Iris pigment epithelial cell (primary cell): ENCODE results near the gene IFI16.

ENCODE experiments used
- DNase-seq: peaks from one replicate; pipeline ENCODE4 v3.0.0-alpha.2; 2011; ENCODE audit warnings: low read depth

The IFI16 gene

DNA sequence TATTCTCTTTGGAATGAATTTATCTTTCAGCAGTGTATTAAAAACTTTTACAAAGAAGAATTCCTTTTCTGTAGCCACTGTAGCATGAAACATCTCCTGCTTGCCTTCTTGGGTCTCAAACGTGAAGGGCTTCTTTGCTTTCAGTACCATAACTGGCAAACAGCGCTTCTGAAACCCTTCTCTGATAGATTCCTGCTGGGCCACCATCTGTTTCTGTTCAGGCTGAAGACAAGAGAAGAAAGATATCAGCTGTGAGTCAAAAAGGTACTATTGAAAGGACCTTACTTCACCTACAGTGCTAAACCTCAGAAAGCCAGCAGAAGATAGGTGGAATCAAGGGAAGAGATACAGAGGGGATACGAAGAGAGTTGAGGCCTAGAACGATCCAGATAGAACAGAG lies 56.4 kb downstream of the IFI16 start:
- no peak for DNase-seq

DNA sequence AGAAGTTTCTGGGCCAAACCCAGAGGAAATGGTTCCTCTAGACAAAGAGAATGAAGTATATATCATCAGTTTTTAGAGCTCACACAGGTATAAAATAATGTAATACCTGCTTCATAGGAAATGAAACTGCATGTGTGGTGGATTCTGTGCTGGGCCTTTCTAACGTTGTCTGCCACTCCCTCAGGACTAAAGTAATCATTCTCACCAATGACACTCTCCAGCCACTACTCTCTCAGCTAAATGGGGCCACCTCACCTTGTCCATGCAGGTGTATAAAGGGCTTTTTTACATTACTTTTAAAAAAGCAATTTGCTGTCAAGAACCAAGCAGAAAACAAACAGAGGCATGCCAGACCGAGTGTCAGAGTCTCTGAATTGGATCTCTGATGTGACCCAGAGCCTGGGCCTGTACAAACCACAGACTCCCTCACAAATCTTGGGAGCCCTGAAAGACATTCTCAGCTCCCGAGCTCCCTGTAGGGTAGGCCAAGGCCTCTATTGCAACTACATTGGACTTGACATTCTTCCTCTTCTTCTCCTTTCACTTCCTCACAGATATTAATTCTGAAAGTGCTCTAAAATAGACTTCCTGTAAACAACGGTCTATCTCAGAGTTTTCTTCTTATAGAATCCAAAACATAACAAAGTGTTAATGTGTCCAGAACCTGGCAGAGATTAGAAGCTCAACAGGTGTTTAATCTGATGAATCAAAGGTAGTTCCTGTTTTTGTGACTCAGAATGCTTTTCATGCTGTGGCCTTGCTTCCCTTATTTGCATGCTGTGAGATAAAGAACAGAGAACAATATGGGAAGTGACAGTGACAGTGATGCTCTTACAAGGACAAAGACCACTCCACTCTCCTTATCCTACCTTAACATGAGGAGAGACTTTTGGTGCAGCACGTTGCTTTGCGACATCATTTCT lies 58.3 kb downstream of the IFI16 start:
- DNase-seq: no peak

DNA sequence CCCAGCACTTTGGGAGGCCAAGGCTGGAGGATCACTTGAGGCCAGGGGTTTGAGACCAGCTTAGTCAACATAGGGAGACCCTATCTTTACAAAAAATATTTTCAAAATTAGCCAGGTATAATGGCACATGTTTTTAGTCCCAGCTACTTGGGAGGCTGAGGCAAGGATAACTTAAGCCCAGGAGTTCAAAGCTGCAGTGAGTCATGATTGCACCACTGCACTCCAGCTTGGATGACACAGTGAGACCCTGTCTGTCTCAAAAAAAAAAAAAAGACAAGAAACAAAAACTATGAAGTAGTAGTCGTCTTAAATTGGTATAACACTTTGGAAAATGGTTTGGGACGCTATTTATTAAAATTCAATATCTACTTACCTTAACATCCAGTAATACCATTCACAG lies 59.2 kb downstream of the IFI16 start:
- peak; percentile 86 for DNase-seq

DNA sequence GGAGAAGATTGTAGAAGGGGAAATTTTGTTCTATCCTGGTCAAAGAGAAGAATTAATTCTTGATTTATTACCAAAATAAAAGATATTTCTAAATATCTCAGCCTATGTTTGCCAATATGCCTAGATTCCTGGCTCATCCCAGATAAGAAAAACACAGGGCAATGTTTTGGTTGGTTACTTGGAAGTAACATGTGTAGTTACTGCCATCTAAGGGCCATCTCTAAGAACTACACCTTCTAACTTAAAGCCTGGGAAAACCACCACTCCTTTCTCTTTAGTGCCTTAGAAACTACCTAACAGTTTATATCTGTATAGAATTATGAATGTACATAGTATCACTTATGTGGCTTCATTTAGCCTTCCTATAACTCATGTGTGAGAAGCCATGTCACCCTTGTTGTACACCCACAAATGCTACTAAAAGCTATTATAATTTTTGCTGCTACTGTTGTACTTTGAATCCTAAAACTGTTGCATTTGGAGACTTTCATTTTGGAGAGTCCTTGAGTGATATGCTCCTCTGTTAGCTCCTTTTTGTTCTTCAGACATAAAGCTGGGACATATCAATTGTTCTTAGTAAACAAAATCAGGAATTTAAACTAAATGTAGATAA lies 62.4 kb downstream of the IFI16 start:
- peak; percentile 76 for DNase-seq

DNA sequence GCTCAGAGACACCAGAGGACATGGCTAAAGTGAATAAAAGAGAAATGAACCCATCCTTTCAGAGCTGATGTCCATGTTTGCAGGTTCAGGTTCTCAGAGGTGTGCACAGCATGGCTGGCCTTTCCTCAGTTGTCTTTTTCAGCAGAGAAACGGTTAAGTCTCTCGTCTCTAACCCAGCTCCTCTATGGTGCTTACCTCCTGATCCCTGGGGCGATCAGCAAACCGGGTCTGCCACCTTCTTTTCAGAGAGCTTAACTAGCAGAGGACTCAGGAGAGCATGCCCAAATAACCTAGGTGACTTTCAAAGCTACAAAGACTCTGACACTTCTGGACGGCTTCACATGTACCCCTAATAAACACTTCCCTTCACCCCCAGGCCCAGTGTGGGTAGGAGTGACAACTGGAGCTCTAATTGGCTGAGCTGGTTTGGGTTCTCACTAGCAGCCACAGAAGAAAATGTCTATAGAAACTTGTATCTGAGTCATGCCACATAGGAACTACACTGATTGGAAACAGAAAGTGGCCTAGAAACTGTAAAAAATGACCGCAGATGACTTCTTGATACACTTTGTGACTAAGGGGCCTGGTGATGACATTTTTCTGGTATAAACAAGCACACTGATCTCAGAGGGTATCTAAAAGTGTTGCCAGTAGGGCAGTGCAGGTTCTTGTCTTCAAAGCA lies 66.9 kb downstream of the IFI16 start, which contains the start of gene AIM2:
TSS of gene AIM2 (minus strand) at position 329 of the 682 bp plus-strand sequence. CDS start 3,267 bp downstream, outside the sequence.
- no peak for DNase-seq

DNA sequence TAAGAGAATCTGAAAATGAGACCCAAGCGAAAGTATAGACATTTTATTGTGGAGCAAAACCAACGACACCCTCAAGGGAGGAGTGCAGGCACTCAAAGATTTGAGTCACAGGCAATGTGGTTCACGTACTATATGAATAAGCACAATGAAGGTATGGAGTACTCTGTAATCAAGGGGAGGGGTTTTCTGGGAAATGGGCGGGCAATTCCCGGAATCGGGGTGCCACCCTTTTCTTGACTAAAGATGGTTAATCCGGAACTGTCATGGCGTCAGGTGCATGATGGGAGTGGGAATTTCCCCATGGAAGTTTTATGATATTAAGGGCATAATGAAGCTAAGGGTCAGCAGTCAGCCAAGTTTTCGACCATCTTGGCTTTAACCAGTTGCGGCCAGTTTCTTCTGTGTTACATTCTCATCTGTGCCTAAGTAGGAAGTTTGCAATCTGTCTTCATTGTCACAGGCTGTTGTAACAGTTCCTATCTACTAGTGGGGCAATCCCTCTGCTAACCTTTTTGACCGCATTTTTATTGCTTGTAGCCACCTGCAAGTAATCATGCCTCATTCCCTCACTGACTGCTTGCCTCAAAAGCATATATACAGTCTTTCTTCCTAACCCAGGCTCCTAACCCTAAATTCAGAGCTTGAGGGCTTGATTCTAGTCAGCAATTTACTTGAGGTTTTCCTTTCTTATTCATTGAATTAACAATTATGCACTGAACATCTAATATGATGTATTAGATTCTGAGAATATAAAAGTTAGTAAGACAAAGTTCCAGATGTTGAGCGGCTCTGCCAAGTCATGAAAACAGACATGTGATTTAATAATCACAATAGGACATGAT lies 67.6 kb downstream of the IFI16 start:
- DNase-seq: no peak

DNA sequence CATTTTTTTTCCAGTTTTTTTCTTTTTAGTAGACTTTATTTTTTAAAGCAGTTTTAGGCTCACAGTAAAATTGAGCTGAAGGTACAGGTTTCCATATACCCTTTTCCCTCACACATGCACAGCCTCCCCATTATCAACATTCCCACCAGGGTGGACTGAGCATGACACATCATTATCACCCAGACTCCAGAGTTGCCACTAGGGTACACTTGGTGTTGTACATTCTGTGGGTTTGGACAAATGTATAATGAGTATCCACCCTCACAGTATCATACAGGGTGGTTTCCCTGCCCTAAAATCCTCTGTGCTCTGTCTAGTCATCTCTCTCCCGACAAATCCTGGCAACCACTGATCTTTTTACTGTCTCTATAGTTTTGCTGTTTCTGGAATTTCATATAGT lies 69.8 kb downstream of the IFI16 start:
- no peak for DNase-seq

DNA sequence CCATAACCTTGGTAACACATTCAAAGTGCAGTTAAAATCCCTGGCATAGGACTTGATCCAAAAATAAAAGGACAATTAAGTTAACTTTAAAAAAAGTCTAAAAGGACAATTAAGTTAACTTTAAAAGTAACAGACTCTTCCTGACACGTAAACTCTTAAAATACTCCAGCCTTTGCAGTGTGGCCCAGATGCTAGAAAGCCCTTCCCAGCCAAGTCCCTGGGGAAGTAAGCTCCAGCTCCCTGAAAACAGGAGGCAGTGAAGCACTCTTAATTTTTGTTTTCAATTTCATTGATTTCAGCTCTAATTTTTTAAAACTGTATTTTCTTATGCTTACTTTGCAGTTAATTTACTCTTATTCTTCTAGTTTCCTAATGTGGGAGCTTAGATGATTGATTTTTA lies 71.9 kb downstream of the IFI16 start:
- DNase-seq: no peak

DNA sequence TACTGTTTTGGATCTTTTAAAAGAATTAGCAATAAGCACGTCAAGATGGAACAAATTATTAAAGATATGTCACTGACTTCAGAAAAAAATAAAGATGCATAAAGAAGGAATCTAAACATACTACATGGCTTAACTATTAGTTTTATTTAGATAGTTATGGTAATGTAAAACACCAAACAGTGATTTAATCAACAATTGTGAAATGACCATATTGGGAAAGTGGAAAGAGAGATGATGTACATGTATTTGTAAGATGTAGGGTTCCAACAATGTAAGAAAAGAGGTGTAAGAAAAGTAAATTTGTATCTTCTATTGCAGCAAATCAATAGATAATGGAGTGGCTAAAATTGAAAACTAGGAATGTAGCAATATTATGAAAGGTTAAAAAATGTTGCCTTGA lies 73.3 kb downstream of the IFI16 start:
- DNase-seq: no peak

DNA sequence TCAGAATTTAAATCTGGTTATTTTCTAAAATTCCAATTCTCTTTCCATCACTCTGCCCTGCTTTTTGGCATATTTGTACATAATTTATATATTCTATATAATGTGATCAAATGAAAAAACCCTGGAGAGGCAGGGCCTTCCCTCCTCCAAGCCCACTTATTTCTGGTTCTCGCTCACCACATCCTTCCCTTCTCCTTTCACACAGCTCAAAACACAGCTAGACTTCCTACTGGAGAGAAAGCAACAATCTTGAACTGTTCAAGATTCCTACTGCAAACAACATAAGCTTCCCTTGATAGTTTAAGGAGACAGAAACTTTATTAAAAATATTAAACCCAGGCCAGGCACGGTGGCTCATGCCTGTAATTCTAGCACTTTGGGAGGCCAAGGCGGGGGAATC lies 74.4 kb downstream of the IFI16 start:
- no peak for DNase-seq

DNA sequence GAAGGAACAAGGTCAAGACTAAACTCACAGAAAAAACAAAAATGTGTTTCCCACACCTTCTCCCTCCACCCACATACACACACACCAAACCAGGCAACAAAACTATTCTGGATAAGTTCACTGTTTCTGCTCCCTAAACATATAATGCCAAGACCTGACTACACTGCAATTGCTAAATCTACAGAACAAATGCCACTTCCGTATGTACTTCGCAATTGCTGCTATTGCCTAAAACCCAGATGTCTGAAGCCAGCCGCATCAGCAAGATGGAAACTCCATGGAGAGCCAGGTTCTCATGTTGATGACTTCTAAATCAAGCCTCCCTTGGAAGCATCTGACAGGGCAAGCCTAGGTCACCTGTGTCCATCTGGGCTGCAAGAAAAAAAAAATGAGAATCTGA lies 75.2 kb downstream of the IFI16 start:
- DNase-seq: no peak

DNA sequence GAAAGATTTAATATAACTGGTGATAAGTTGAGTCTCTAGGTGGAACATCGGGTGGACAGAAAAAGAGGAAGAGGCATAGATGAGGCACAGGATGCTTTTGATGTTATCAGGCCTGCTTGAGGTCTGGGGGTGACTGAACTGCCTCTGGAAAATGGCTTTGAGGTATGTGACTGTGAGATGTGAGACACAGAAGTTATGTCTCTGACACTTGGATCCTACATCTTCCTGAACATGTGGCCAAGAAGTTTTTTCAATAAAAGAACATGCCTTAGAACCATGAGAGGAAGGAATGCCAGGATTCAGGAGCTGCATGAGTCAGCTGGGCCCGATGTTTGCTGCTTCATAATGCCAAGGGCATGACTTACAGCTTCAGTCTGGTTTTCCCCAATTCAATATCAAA lies 78.3 kb downstream of the IFI16 start:
- peak; percentile 74 for DNase-seq

DNA sequence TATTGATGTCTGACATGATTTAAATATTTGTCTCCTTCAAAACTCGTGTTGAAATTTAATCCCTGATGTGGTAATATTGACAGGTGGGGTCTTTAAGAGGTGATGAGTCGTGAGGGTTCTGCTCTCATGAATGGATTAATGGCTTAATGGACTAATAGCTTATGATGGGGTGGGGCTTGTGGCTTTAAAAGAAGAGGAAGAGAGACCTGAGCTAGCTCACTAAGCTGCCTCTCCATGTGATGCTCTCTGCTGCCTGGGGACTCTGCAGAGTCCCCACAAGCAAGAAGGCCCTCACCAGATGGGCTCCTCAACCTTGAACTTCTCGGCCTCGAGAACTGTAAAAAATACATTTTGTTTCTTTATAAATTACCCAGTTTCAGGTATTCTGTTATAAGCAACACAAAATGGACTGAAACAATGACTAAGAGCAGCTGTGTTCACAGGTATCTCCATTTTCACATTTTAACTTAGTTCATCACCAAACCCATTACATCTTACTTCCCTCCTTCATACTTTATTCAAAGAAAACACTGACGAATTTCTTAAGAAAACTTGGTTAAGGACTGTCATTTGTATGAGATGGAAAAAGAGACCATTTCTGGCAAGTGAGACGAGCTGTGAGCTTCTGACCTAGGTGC lies 79.0 kb downstream of the IFI16 start:
- no peak for DNase-seq

DNA sequence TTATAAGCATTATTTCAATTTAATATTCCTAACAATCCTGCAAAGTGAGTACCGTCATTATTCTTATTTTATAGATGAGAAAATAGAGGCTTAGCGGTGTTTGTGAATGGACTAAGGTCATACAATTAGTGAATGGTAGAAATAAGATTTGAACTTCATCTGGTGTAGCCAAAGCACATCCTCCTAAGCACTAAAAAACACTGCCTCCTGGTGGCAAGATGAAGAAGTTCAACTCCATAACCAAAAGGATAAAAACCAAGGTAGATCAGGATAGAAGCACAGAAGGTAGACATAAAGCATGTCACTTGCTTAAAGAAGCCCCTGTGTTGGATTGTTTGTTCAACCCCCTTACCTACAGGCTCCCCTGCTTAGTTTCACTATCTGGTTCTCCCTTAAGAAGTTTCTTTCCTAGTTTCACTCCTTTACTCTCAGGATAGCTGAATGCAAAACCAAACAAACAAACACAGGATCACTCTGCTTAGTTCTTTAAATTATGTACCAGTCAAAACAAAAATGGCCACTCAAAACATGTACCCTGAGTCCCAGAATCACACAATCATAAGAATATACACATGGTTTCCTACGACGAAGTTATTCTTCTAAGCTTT lies 79.6 kb downstream of the IFI16 start:
- DNase-seq: no peak

DNA sequence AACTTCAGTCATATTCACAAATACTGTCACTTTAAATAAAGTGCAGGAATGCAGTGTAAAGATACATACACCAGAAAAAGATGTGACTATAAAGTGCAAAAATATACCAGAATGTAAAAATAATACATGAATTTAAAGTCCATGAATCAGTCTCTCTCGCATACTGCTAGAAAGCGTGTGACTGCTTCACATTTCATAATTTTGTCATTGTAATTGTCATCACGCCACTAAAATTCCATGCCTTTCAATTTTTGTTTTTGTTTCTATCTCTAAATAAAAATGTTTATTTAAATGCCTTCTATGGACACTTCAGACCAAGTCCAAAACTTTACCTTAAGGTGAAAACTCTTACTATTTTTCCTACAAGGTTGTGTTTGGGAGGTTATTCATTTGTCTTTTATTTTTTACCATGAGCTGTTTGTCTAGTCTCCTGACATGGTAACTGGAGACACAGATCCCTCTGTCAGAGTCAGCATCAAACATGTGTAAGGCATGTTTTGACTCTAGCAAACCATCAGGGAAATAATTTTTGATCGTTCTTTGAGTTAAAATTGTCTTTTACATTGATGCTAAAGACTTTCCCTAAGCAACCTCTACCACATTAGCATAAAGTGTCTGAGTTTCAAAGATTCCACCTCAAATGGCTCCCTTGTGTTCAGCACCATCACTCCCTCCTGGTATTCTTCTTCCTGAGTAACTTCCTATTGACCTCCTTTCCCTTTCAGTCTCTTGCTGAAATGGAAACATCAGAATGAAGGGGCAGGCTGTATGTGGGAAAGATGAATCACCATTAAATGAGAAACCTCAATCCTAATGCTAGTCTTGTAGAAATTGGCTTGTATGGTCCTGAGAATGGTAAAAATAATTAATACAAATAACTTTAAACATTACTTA lies 80.8 kb downstream of the IFI16 start:
- peak; percentile 76 for DNase-seq

DNA sequence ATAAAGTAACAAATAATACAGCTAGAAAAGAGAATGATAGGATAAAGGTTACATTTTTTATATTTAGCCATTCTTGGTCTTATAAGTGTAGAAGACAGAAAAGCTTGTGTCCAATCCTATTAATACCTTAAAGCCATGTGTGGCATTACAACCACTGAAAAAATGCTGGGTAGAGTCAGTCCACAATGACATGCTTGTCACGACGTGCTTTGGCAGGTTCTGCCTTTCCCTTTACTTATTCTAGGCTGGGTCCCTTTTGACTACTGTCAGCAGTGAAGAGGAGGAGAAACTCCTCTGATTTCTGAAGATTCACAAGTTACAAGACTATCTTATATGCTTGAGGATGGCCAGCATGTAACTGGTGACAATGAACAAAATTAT lies 81.5 kb downstream of the IFI16 start:
- no peak for DNase-seq

DNA sequence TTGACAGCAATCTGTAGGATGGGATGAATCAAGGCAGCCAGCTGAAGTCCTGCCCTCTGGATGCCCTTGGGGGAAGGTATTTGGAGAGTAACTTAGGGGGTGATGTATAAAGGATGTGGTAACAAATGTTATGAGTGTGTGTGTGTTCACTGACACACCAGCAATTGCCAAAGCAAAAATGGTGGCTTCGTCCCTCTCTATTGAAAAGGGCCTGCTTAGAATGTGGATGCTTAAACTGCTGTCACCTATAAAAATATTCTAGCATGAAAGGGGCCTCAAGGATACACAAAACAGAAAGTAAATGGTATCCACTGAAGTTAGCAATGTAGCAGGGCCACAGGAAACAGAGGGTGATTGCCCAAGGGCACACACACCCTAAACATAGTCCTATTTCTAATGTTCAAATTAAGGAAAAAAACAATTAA lies 81.9 kb downstream of the IFI16 start:
- peak; percentile 68 for DNase-seq

DNA sequence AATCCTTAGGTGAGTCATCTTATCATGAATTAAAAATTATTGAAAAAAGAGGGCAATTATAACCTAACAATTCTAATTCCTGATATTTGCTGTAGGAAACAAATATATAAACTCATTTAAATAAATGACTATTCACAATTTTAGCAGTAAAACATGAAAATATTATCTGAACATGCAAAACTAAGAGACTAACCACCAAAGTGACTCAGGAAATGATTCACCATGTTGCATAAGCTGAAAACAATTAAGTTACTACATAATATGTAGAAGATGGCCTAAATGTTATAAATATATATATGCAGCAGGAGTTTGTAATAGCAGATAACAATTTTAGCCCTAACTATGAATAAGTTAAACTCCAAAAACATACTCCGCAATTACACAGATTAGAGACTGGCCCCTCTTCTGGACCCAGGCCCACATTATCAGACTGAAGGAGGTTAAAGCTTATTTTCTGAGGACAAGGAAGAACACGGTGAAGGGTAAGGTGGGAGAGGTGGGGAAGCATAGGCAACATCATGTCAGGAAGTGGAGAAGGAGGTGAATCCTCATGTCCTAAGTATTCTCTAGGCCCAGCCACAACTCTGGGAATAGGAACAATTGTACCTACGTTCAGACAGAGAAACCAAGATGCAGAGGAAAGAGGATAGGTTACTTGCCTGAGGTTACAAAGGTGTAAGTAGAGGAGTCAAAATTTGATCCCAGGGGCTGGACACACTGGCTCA lies 82.5 kb downstream of the IFI16 start:
- peak; percentile 86 for DNase-seq

DNA sequence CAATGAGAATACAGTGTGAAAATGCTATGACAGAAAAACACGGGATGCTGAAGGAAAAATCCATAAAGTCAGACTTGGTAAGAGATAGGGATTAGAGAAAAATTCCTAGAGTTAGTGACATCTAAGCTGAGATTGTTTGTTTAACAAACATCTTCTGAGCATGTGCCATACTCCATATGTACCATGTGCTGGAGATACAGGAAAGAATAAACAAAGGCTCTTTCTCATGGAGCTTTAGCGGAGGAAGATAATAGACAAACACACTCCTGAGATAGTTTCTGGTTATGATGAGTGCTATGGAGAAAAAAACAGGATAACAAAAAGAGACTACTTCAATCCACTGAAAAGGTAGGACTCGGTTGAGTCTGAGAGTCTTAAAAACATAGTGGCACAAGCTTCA lies 88.9 kb downstream of the IFI16 start:
- DNase-seq: no peak
